HUES6 (cell line): ENCODE measurements around the gene MATN3.

Experiments
- H3K27ac ChIP-seq: 2 replicates; pipeline ENCODE4 v1.7.0; 2013; ENCODE audit warnings: low read depth, mild to moderate bottlenecking, low read length, inconsistent platforms
- H3K27me3 ChIP-seq: 2 replicates; pipeline ENCODE4 v1.6.1; 2013; ENCODE audit warnings: low read length; ENCODE audit not compliant: control insufficient read depth, insufficient read depth
- H3K36me3 ChIP-seq: 2 replicates; pipeline ENCODE4 v1.6.1; 2013; ENCODE audit warnings: low read length; ENCODE audit not compliant: control insufficient read depth, insufficient read depth
- H3K4me1 ChIP-seq: 2 replicates; pipeline ENCODE4 v1.6.1; 2013; ENCODE audit warnings: low read length; ENCODE audit not compliant: control insufficient read depth, insufficient read depth
- H3K4me3 ChIP-seq: 2 replicates; pipeline ENCODE4 v1.5.1; 2013; ENCODE audit warnings: low read depth, low read length
- H3K9ac ChIP-seq: one replicate; pipeline ENCODE4 v1.6.1; 2013; ENCODE audit warnings: mild to moderate bottlenecking, low read length
- H3K9me3 ChIP-seq: 2 replicates; pipeline ENCODE4 v1.6.1; 2013; ENCODE audit warnings: low read depth, low read length; ENCODE audit not compliant: control insufficient read depth, insufficient read depth

Gene MATN3

GRCh38 chr2:20035955-20036666 is 23.6 kb upstream of the MATN3 start:
- Histone ChIP-seq H3K36me3 (peaks cover 95% of the 10 kb centered on the region), H3K9me3 (no peaks in the 10 kb centered on the region), H3K4me1 (no peaks in the 10 kb centered on the region), H3K4me3 (no peak overlapping the region), H3K27me3 (no peaks in the 10 kb centered on the region), H3K27ac (no peak overlapping the region), H3K9ac (no peak overlapping the region)

GRCh38 chr2:20034821-20035220 is 22.4 kb upstream of the MATN3 start:
- peaks cover 95% of the 10 kb centered on the region for H3K36me3 ChIP-seq
- no peak overlapping the region for H3K4me3 ChIP-seq
- H3K9me3 ChIP-seq: no peaks in the 10 kb centered on the region; the same call in 1 of the 2 replicates
- H3K9ac ChIP-seq: no peak overlapping the region
- no peaks in the 10 kb centered on the region for H3K4me1 ChIP-seq
- no peak overlapping the region for H3K27ac ChIP-seq
- H3K27me3 ChIP-seq: no peaks in the 10 kb centered on the region

GRCh38 chr2:20034218-20034617 is 21.8 kb upstream of the MATN3 start:
- H3K9me3 ChIP-seq: no peaks in the 10 kb centered on the region; the same call in 1 of the 2 replicates
- peaks cover 97% of the 10 kb centered on the region for H3K36me3 ChIP-seq
- H3K4me1 ChIP-seq: no peaks in the 10 kb centered on the region
- H3K9ac ChIP-seq: no peak overlapping the region
- no peak overlapping the region for H3K27ac ChIP-seq
- H3K27me3 ChIP-seq: no peaks in the 10 kb centered on the region
- H3K4me3 ChIP-seq: no peak overlapping the region

- H3K4me1 ChIP-seq: no peaks in the 10 kb centered on the region
- peaks cover 96% of the 10 kb centered on the region for H3K36me3 ChIP-seq
- H3K9me3 ChIP-seq: no peaks in the 10 kb centered on the region; the same call in 1 of the 2 replicates
- H3K4me3 ChIP-seq: no peak overlapping the region
- no peaks in the 10 kb centered on the region for H3K27me3 ChIP-seq
- H3K9ac ChIP-seq: no peak overlapping the region
- no peak overlapping the region for H3K27ac ChIP-seq
Measured at GRCh38 chr2:20033322-20033721, 20.9 kb upstream of the MATN3 start.

GRCh38 chr2:20030224-20030623 is 17.8 kb upstream of the MATN3 start:
- H3K27ac ChIP-seq: no peak overlapping the region
- no peak overlapping the region for H3K9ac ChIP-seq
- H3K9me3 ChIP-seq: no peaks in the 10 kb centered on the region; the same call in 1 of the 2 replicates
- H3K36me3 ChIP-seq: peaks cover 71% of the 10 kb centered on the region
- no peak overlapping the region for H3K4me3 ChIP-seq
- H3K4me1 ChIP-seq: no peaks in the 10 kb centered on the region
- H3K27me3 ChIP-seq: no peaks in the 10 kb centered on the region

- Histone ChIP-seq H3K27ac (no peak overlapping the region), H3K4me3 (no peak overlapping the region), H3K9ac (no peak overlapping the region), H3K27me3 (no peaks in the 10 kb centered on the region), H3K4me1 (no peaks in the 10 kb centered on the region), H3K9me3 (no peaks in the 10 kb centered on the region; the same call in none of the 2 replicates), H3K36me3 (peaks cover 47% of the 10 kb centered on the region)
Measured at GRCh38 chr2:20027705-20028434, 15.4 kb upstream of the MATN3 start.

- Histone ChIP-seq H3K36me3 (peaks cover 41% of the 10 kb centered on the region), H3K9me3 (peaks cover 3% of the 10 kb centered on the region), H3K4me3 (no peak overlapping the region), H3K27ac (no peak overlapping the region), H3K9ac (no peak overlapping the region), H3K27me3 (no peaks in the 10 kb centered on the region), H3K4me1 (no peaks in the 10 kb centered on the region)
Measured at GRCh38 chr2:20027260-20027677, 14.8 kb upstream of the MATN3 start.

- no peak overlapping the region for H3K9ac ChIP-seq
- H3K27me3 ChIP-seq: no peaks in the 10 kb centered on the region
- peaks cover 19% of the 10 kb centered on the region for H3K9me3 ChIP-seq
- H3K4me1 ChIP-seq: no peaks in the 10 kb centered on the region
- no peak overlapping the region for H3K4me3 ChIP-seq
- H3K27ac ChIP-seq: no peak overlapping the region
- H3K36me3 ChIP-seq: peaks cover 22% of the 10 kb centered on the region
Measured at GRCh38 chr2:20025065-20025786, 12.8 kb upstream of the MATN3 start.

- Histone ChIP-seq H3K27me3 (no peaks in the 10 kb centered on the region), H3K4me3 (no peak overlapping the region), H3K4me1 (no peaks in the 10 kb centered on the region), H3K36me3 (peaks cover 9% of the 10 kb centered on the region), H3K9ac (no peak overlapping the region), H3K27ac (no peak overlapping the region), H3K9me3 (peaks cover 25% of the 10 kb centered on the region)
Measured at GRCh38 chr2:20023688-20024087, 11.2 kb upstream of the MATN3 start.

GRCh38 chr2:20021405-20022009 is 9.0 kb upstream of the MATN3 start:
- Histone ChIP-seq H3K27me3 (no peaks in the 10 kb centered on the region), H3K36me3 (peaks cover 2% of the 10 kb centered on the region; the same call in 1 of the 2 replicates), H3K27ac (no peak overlapping the region), H3K9me3 (peaks cover 25% of the 10 kb centered on the region), H3K9ac (no peak overlapping the region), H3K4me3 (no peak overlapping the region), H3K4me1 (no peaks in the 10 kb centered on the region)
